NCI-H187 treated with DMSO at 0.1 percent for 48 hours (cell line): ENCODE measurements around the gene TFPI2.
"Not testable (repeated sequence)": the region's sequence is repeated elsewhere in the genome, so short reads cannot be mapped to it uniquely, and the experiment has no call there.

Experiments
- DNase-seq: peaks from one replicate; lab custom pipeline; 2025; lab: John Stamatoyannopoulos, UW

TFPI2 gene

GRCh38 chr7:93890464-93891068 is at the start of gene TFPI2:
Gene TFPI2, minus strand, starts transcription at chr7:93890753. Its CDS starts 75 bp downstream, at chr7:93890678.
- no peak for DNase-seq

GRCh38 chr7:93938293-93938692 is 47.7 kb upstream of the TFPI2 start:
- DNase-seq, result no peak

GRCh38 chr7:93937818-93938217 is 47.3 kb upstream of the TFPI2 start:
- no peak for DNase-seq

GRCh38 chr7:93935102-93935501 is 44.5 kb upstream of the TFPI2 start:
- no peak for DNase-seq

- no peak for DNase-seq
Observed at GRCh38 chr7:93933156-93933555, 42.6 kb upstream of the TFPI2 start.

GRCh38 chr7:93931655-93932054 is 41.1 kb upstream of the TFPI2 start:
- no peak for DNase-seq

- no peak for DNase-seq
Observed at GRCh38 chr7:93927585-93927984, 37.0 kb upstream of the TFPI2 start.

- no peak for DNase-seq
Observed at GRCh38 chr7:93926800-93927199, 36.2 kb upstream of the TFPI2 start.

- no peak for DNase-seq
Observed at GRCh38 chr7:93923942-93924341, 33.4 kb upstream of the TFPI2 start.

- no peak for DNase-seq
Observed at GRCh38 chr7:93923296-93923695, 32.7 kb upstream of the TFPI2 start.

GRCh38 chr7:93921607-93922566 is 31.3 kb upstream of the TFPI2 start, which contains the start of gene GNG11:
Gene GNG11, plus strand, starts transcription at chr7:93921735. Its CDS starts 403 bp downstream, at chr7:93922138.
- DNase-seq, result no peak

GRCh38 chr7:93921186-93921585 is 30.6 kb upstream of the TFPI2 start:
- DNase-seq, result no peak

- DNase-seq, result no peak
Observed at GRCh38 chr7:93920496-93921182, 30.1 kb upstream of the TFPI2 start.

- DNase-seq, result not testable (repeated sequence)
Observed at GRCh38 chr7:93916315-93916714, 25.8 kb upstream of the TFPI2 start.

- not testable (repeated sequence) for DNase-seq
Observed at GRCh38 chr7:93915888-93916287, 25.3 kb upstream of the TFPI2 start.

- DNase-seq, result not testable (repeated sequence)
Observed at GRCh38 chr7:93915206-93915842, 24.8 kb upstream of the TFPI2 start.

GRCh38 chr7:93914581-93915066 is 24.1 kb upstream of the TFPI2 start:
- DNase-seq, result no peak

- DNase-seq, result no peak
Observed at GRCh38 chr7:93913197-93913596, 22.6 kb upstream of the TFPI2 start.

- not testable (repeated sequence) for DNase-seq
Observed at GRCh38 chr7:93911661-93912060, 21.1 kb upstream of the TFPI2 start.

GRCh38 chr7:93911242-93911641 is 20.7 kb upstream of the TFPI2 start:
- not testable (repeated sequence) for DNase-seq

GRCh38 chr7:93910076-93910994 is 19.8 kb upstream of the TFPI2 start:
- no peak for DNase-seq
